ENCODE data around the gene DUS2. TPM values are rescaled to one million over a fixed set of nuclear protein-coding genes. Genes with fewer than 3 reads are reported as not detected.
A peak's percentile ranks its signal among the peaks of the same experiment; 100 is the strongest.

The DUS2 gene
- total RNA-seq, 1 donor from 2014 or later, result 16.4 TPM

DNA sequence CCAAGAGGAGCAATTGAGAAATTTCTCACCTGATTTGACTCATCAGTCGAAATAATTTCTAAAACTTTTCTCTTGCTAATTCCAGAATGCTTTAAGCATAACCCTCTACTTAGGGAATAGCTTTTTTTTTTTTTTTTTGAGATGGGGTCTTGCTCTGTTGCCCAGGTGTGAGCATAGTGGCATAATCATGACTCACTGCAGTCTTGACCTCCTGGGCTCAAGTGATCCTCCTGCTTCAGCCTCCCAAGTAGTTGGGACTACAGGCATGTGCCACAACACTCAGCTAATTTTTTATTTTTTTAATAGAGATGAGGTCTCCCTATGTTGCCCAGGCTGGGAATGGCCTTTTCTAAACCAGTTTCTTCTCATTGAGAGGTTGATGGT lies 48.4 kb downstream of the DUS2 start:
- no peak overlapping the region for H3K27ac Mint-ChIP-seq (ENCODE audit: unreplicated experiment)
- H3K27me3 Mint-ChIP-seq (ENCODE audit: unreplicated experiment), result peaks cover 6% of the 10 kb centered on the region
- H3K9me3 Mint-ChIP-seq (ENCODE audit: unreplicated experiment), result no peaks in the 10 kb centered on the region
- no peak overlapping the region for H3K4me3 Mint-ChIP-seq (ENCODE audit: unreplicated experiment)
- peaks cover 4% of the 10 kb centered on the region for H3K4me1 Mint-ChIP-seq (ENCODE audit: unreplicated experiment)
- TF ChIP-seq CTCF (IDR thresholded peaks at IDR 0.05; ENCODE audit: unreplicated experiment), result no peak
- no peak for DNase-seq (ENCODE audit: low spot score)
- H3K36me3 Mint-ChIP-seq (ENCODE audit: low read depth, unreplicated experiment), result peaks cover 27% of the 10 kb centered on the region

DNA sequence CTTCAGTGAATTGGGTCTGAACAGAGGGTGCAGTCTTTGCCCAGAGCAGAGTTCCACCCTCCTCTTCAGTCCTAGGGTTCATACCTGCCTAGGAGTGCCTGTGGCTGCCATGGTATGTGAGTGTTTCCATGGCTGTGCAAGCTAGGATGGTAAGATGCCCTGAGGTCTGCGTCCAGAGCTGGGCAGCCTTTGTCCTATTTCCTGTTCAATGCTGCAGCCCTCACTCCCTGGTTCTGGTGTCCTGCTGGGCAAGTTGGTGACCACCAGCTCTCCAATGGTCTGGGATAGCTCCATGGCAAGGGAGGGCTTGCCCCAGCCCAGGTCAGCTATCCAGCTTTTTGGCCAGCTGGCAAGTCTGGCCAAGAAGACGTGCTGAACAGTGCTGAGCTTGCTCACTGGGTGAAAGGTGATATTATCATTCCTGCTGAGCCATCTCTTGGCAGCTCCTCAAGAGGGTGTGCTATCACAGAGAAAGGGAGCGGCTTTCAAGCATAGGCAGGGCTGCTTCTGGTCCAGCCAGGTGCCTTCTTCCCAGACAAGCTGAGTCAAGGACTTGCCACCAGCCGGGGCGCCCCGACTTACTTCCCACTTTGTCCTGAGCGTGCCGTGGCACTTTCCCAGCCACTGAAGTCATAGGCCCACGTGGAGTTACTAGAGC lies 49.1 kb downstream of the DUS2 start:
- DNase-seq (ENCODE audit: low spot score), result no peak
- TF ChIP-seq CTCF (IDR thresholded peaks at IDR 0.05; ENCODE audit: unreplicated experiment), result no peak
- Mint-ChIP-seq H3K27me3 (ENCODE audit: unreplicated experiment) (peaks cover 6% of the 10 kb centered on the region), H3K9me3 (ENCODE audit: unreplicated experiment) (no peaks in the 10 kb centered on the region), H3K4me3 (ENCODE audit: unreplicated experiment) (no peak overlapping the region), H3K36me3 (ENCODE audit: low read depth, unreplicated experiment) (peaks cover 27% of the 10 kb centered on the region), H3K27ac (ENCODE audit: unreplicated experiment) (no peak overlapping the region), H3K4me1 (ENCODE audit: unreplicated experiment) (peaks cover 4% of the 10 kb centered on the region)

- H3K36me3 Mint-ChIP-seq (ENCODE audit: low read depth, unreplicated experiment), result peaks cover 26% of the 10 kb centered on the region
- no peak for TF ChIP-seq CTCF (IDR thresholded peaks at IDR 0.05; ENCODE audit: unreplicated experiment)
- H3K27me3 Mint-ChIP-seq (ENCODE audit: unreplicated experiment), result peaks cover 3% of the 10 kb centered on the region
- H3K9me3 Mint-ChIP-seq (ENCODE audit: unreplicated experiment), result no peaks in the 10 kb centered on the region
- no peak overlapping the region for H3K27ac Mint-ChIP-seq (ENCODE audit: unreplicated experiment)
- H3K4me1 Mint-ChIP-seq (ENCODE audit: unreplicated experiment), result peaks cover 4% of the 10 kb centered on the region
- peak overlapping the region; percentile 84 for H3K4me3 Mint-ChIP-seq (ENCODE audit: unreplicated experiment)
- DNase-seq (ENCODE audit: low spot score), result no peak
Observed at GRCh38 chr16:68073902-68074760, 51.0 kb downstream of the DUS2 start.

- no peak for DNase-seq (ENCODE audit: low spot score)
- TF ChIP-seq CTCF (IDR thresholded peaks at IDR 0.05; ENCODE audit: unreplicated experiment), result no peak
Observed at GRCh38 chr16:68074850-68075555, 51.9 kb downstream of the DUS2 start.

More at GRCh38 chr16:68074850-68075555, 51.9 kb downstream of the DUS2 start:
- Mint-ChIP-seq H3K4me3 (ENCODE audit: unreplicated experiment) (peak overlapping the region; percentile 84), H3K27ac (ENCODE audit: unreplicated experiment) (no peak overlapping the region), H3K27me3 (ENCODE audit: unreplicated experiment) (peaks cover 2% of the 10 kb centered on the region), H3K4me1 (ENCODE audit: unreplicated experiment) (peaks cover 10% of the 10 kb centered on the region), H3K9me3 (ENCODE audit: unreplicated experiment) (no peaks in the 10 kb centered on the region), H3K36me3 (ENCODE audit: low read depth, unreplicated experiment) (peaks cover 26% of the 10 kb centered on the region)

Measured in endothelial cell (in vitro differentiated cells).